Glomerular visceral epithelial cell (primary cell): ENCODE data around the gene HEATR1.
A peak's percentile ranks its signal among the peaks of the same experiment; 100 is the strongest.
"Not testable (repeated sequence)": the region's sequence is repeated elsewhere in the genome, so short reads cannot be mapped to it uniquely, and the experiment has no call there.

Source experiments
- DNase-seq: peaks from one replicate; pipeline ENCODE4 v3.0.0-alpha.2; 2016; ENCODE audit errors: extremely low spot score

Gene HEATR1

GRCh38 chr1:236509203-236509602 lies 95.1 kb downstream of the HEATR1 start:
- DNase-seq: no peak

- DNase-seq: no peak
Observed at GRCh38 chr1:236508593-236509027, 95.7 kb downstream of the HEATR1 start.

GRCh38 chr1:236507022-236507700 lies 97.2 kb downstream of the HEATR1 start:
- no peak for DNase-seq

- not testable (repeated sequence) for DNase-seq
Observed at GRCh38 chr1:236504338-236504737, 100.0 kb downstream of the HEATR1 start.

- peak; percentile 44 for DNase-seq
Observed at GRCh38 chr1:236502972-236503639, 101.2 kb downstream of the HEATR1 start.

GRCh38 chr1:236502579-236502971 lies 101.7 kb downstream of the HEATR1 start:
- peak; percentile 13 for DNase-seq

GRCh38 chr1:236501093-236501492 lies 103.2 kb downstream of the HEATR1 start:
- DNase-seq: no peak
